Suprapubic skin (tissue), 4 donors: ENCODE measurements around the gene THRB. TPM values are rescaled to one million over a fixed set of nuclear protein-coding genes. Genes with fewer than 3 reads are reported as not detected.

Experiments used
- DNase-seq, 2 donors: peaks; one replicate each; pipeline ENCODE4 v3.0.0-alpha.2; 2019; ENCODE audit warnings: low spot score in 2 of 2
- H3K27ac ChIP-seq: fragments of 200-600 bp; sonication (generic); one replicate; pipeline ENCODE4 v1.5.1; 2019
- H3K27me3 ChIP-seq: fragments of 200-600 bp; sonication (generic); one replicate; pipeline ENCODE4 v1.5.1; 2019
- H3K36me3 ChIP-seq: fragments of 200-600 bp; sonication (generic); one replicate; pipeline ENCODE4 v1.5.1; 2019
- H3K4me1 ChIP-seq: fragments of 200-600 bp; sonication (generic); one replicate; pipeline ENCODE4 v1.5.1; 2019
- H3K4me3 ChIP-seq: fragments of 200-600 bp; sonication (generic); one replicate; pipeline ENCODE4 v1.5.1; 2019; ENCODE audit warnings: mild to moderate bottlenecking
- H3K9me3 ChIP-seq: fragments of 200-600 bp; sonication (generic); one replicate; pipeline ENCODE4 v1.5.1; 2019
- CTCF ChIP-seq, 2 donors: fragments of 200-600 bp in 1 of 2; fragments of 450-650 bp in 1 of 2; sonication (generic) in 1 of 2; IDR thresholded peaks; one replicate each; pipeline ENCODE4 v1.5.1; 2016 to 2019; ENCODE audit warnings: antibody characterized with exemption in 2 of 2, mild to moderate bottlenecking in 1 of 2, moderate library complexity in 1 of 2
- EP300 ChIP-seq: sonication (generic); formaldehyde crosslinking; IDR thresholded peaks from one replicate; pipeline ENCODE4 v1.6.1; 2017; ENCODE audit warnings: antibody characterized with exemption
- POLR2A ChIP-seq, 2 donors: fragments of 450-650 bp; IDR thresholded peaks; one replicate each; pipeline ENCODE4 v1.6.1; 2017; ENCODE audit warnings: antibody characterized with exemption in 2 of 2, mild to moderate bottlenecking in 2 of 2, moderate library complexity in 2 of 2
- POLR2AphosphoS5 ChIP-seq, 3 donors: sonication (generic); formaldehyde crosslinking; IDR thresholded peaks; one replicate each; pipeline ENCODE4 v1.6.1; 2017; ENCODE audit warnings: antibody characterized with exemption in 3 of 3
- WGBS: methylation state at CpG from one replicate; pipeline ENCODE4 v1.1.5; 2018; 5-methylcytosine and 5-hydroxymethylcytosine counted together
- total RNA-seq, 4 donors: library from RNA; depleted of rRNA; stranded (reverse); fragments of >200 nt; gene quantifications; one replicate each; pipeline ENCODE4 v1.1.0, GENCODE V29; 2016

THRB gene
- total RNA-seq, 4 donors from 2014 or later: 16.6 to 32.9 (median 24.4) TPM

GRCh38 chr3:24232784-24233183 is 261.9 kb downstream of the THRB start:
- no peak for DNase-seq
- Histone ChIP-seq H3K27ac (no peak overlapping the region), H3K36me3 (no peaks in the 10 kb centered on the region), H3K4me1 (peaks cover 10% of the 10 kb centered on the region), H3K9me3 (no peaks in the 10 kb centered on the region), H3K4me3 (no peak overlapping the region), H3K27me3 (no peaks in the 10 kb centered on the region)
- TF ChIP-seq EP300 (no peak), CTCF (IDR thresholded peaks at IDR 0.05) (no peak), POLR2A (IDR thresholded peaks at IDR 0.05) (no peak), POLR2AphosphoS5 (IDR thresholded peaks at IDR 0.05) (no peak)
- WGBS: 68% methylated on average over 1 of the region's 1 CpG

GRCh38 chr3:24229468-24230221 is 265.0 kb downstream of the THRB start:
- Histone ChIP-seq H3K4me1 (peaks cover 6% of the 10 kb centered on the region), H3K4me3 (no peak overlapping the region), H3K9me3 (no peaks in the 10 kb centered on the region), H3K27ac (no peak overlapping the region), H3K27me3 (no peaks in the 10 kb centered on the region), H3K36me3 (no peaks in the 10 kb centered on the region)
- WGBS: 84% methylated on average over 5 of the region's 5 CpGs
- TF ChIP-seq CTCF (IDR thresholded peaks at IDR 0.05): no peak
- no peak for TF ChIP-seq EP300
- TF ChIP-seq POLR2AphosphoS5 (IDR thresholded peaks at IDR 0.05): no peak
- TF ChIP-seq POLR2A (IDR thresholded peaks at IDR 0.05): no peak
- DNase-seq: no peak

- Histone ChIP-seq H3K4me3 (no peak overlapping the region), H3K9me3 (no peaks in the 10 kb centered on the region), H3K27ac (no peak overlapping the region), H3K27me3 (no peaks in the 10 kb centered on the region), H3K4me1 (peaks cover under 1% of the 10 kb centered on the region), H3K36me3 (no peaks in the 10 kb centered on the region)
- TF ChIP-seq CTCF (IDR thresholded peaks at IDR 0.05): no peak
- TF ChIP-seq EP300: no peak
- TF ChIP-seq POLR2A (IDR thresholded peaks at IDR 0.05): no peak
- TF ChIP-seq POLR2AphosphoS5 (IDR thresholded peaks at IDR 0.05): no peak
- DNase-seq: no peak
- 87% methylated on average over 3 of the region's 3 CpGs for WGBS
These were observed 267.0 kb downstream of the THRB start for GRCh38 chr3:24227635-24228034.

- WGBS: 94% methylated on average over 2 of the region's 2 CpGs
- Histone ChIP-seq H3K9me3 (no peaks in the 10 kb centered on the region), H3K4me3 (no peak overlapping the region), H3K27ac (no peak overlapping the region), H3K36me3 (no peaks in the 10 kb centered on the region), H3K4me1 (peaks cover 2% of the 10 kb centered on the region), H3K27me3 (no peaks in the 10 kb centered on the region)
- TF ChIP-seq CTCF (IDR thresholded peaks at IDR 0.05) (no peak), EP300 (no peak), POLR2AphosphoS5 (IDR thresholded peaks at IDR 0.05) (no peak), POLR2A (IDR thresholded peaks at IDR 0.05) (no peak)
- no peak for DNase-seq
These were observed 268.3 kb downstream of the THRB start for GRCh38 chr3:24226397-24226796.

GRCh38 chr3:24225385-24225950 is 269.2 kb downstream of the THRB start:
- WGBS: 33% methylated on average over 5 of the region's 5 CpGs
- H3K9me3 ChIP-seq: no peaks in the 10 kb centered on the region
- H3K4me3 ChIP-seq: no peak overlapping the region
- no peak for DNase-seq
- H3K27ac ChIP-seq: no peak overlapping the region
- H3K36me3 ChIP-seq: no peaks in the 10 kb centered on the region
- H3K4me1 ChIP-seq: peaks cover 6% of the 10 kb centered on the region
- no peak for TF ChIP-seq EP300
- TF ChIP-seq POLR2AphosphoS5 (IDR thresholded peaks at IDR 0.05): no peak
- no peak for TF ChIP-seq CTCF (IDR thresholded peaks at IDR 0.05)
- no peak for TF ChIP-seq POLR2A (IDR thresholded peaks at IDR 0.05)
- H3K27me3 ChIP-seq: no peaks in the 10 kb centered on the region
